Measurements from ENCODE around the gene WDR7. TPM values are rescaled to one million over a fixed set of nuclear protein-coding genes. Genes with fewer than 3 reads are reported as not detected.

WDR7 gene
- total RNA-seq, 4 donors from 2014 or later, result 22.6 to 39.0 (median 31.2) TPM

DNA sequence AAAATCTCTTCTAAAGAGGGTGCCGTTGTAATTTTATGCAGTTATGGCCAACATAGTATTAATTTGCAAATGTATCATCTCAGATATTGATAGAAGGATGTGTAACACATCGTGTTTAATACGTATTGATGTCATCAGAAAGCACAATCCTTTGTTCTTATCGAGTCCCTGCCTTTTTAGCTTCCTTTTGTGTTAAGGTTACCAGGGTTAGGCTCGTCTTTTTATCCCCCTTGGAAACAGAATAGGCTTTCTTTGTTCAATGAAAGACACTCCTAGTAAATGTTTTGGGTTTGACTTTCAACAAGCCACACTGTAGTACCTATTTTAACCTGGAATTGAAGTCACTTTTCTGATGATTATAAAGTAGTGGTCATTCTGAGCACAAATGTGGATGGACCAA, 136.2 kb downstream of the WDR7 start:
- WGBS, 2 donors, result 69 to 76% methylated on average over 5 of the region's 5 CpGs
- no peak for TF ChIP-seq POLR2A (IDR thresholded peaks at IDR 0.05)
- TF ChIP-seq, protein P1, sequence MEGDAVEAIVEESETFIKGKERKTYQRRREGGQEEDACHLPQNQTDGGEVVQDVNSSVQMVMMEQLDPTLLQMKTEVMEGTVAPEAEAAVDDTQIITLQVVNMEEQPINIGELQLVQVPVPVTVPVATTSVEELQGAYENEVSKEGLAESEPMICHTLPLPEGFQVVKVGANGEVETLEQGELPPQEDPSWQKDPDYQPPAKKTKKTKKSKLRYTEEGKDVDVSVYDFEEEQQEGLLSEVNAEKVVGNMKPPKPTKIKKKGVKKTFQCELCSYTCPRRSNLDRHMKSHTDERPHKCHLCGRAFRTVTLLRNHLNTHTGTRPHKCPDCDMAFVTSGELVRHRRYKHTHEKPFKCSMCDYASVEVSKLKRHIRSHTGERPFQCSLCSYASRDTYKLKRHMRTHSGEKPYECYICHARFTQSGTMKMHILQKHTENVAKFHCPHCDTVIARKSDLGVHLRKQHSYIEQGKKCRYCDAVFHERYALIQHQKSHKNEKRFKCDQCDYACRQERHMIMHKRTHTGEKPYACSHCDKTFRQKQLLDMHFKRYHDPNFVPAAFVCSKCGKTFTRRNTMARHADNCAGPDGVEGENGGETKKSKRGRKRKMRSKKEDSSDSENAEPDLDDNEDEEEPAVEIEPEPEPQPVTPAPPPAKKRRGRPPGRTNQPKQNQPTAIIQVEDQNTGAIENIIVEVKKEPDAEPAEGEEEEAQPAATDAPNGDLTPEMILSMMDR (IDR thresholded peaks at IDR 0.05), result no peak
- TF ChIP-seq EP300 (IDR thresholded peaks at IDR 0.05), result no peak
- no peak overlapping the region for H3K27ac ChIP-seq
- no peaks in the 10 kb centered on the region for H3K27me3 ChIP-seq
- H3K4me1 ChIP-seq, result no peaks in the 10 kb centered on the region
- no peaks in the 10 kb centered on the region for H3K9me3 ChIP-seq
- DNase-seq (ENCODE audit: low spot score in 2 of 2), result no peak
- no peak overlapping the region for H3K4me3 ChIP-seq
- H3K36me3 ChIP-seq, result peaks cover 0 to 31% (median 3%) of the 10 kb centered on the region in 3 donors

DNA sequence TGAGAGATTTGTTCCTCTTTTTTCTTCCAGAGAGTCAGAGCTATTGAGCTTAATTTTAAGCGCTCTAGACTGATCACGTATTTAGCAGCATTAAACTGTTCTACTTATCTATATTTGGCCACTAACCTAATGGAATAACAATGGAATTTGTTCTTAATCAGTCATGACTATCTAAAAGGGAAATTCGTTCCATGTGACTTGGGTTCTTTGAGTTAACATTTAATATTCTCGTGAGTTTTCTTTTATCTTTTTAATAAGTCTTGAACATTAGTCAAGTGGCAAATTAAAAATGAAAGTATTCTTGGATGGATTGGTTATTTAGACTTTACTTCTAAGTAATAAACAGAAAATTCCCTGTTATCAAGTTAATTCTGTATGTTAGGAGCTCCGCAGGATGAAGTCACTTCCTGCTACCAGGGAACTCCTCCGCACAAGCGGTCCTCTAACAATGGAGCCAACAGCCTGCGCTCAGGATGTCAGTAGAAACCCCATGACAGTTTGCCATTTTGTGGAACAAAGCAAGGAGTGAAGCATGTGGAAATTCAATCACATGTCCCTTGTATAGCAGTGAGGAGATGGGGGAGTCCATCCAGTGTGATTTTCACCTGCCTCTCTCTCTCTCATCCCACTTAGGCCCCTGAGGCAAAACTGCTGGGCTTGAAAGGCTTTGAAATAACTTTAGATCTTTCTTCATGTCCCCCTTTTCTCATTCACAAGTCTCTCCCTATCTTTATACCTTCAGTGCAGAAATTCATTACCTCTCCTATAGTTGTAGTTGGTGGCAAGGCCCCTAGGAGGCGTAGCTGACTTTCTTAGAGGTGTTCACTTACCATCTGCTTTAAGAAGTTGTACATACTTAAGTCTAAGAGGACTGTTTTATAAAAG, 138.1 kb downstream of the WDR7 start:
- no peaks in the 10 kb centered on the region for H3K9me3 ChIP-seq
- WGBS, 2 donors, result 87% methylated on average over 9 of the region's 9 CpGs
- no peaks in the 10 kb centered on the region for H3K27me3 ChIP-seq
- no peak overlapping the region for H3K4me3 ChIP-seq
- H3K36me3 ChIP-seq, result peaks cover 0 to 21% (median 3%) of the 10 kb centered on the region in 3 donors
- peak overlapping the region in 1 of 4 donors; percentile 26 for H3K27ac ChIP-seq
- TF ChIP-seq EP300 (IDR thresholded peaks at IDR 0.05), result no peak
- TF ChIP-seq POLR2A (IDR thresholded peaks at IDR 0.05), result no peak
- TF ChIP-seq, protein P1 (IDR thresholded peaks at IDR 0.05), result no peak
- no peaks in the 10 kb centered on the region for H3K4me1 ChIP-seq
- no peak for DNase-seq (ENCODE audit: low spot score in 2 of 2)

DNA sequence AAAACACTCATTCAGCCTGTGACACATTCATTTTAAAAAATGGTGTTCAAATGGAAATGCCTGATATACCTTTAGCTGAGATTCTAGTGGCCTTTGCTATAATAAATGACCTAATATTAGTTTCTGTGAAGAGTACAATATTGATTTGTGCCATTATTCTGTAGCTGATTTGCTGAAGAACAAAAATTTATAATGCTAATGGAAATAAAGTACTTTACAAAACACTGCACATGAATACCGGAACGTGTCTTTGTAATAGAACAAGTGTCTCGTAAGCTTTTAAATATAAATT, 138.7 kb downstream of the WDR7 start:
- Histone ChIP-seq H3K27ac (no peak overlapping the region), H3K4me3 (no peak overlapping the region), H3K4me1 (no peaks in the 10 kb centered on the region), H3K27me3 (no peaks in the 10 kb centered on the region), H3K9me3 (no peaks in the 10 kb centered on the region), H3K36me3 (peaks cover 0 to 16% (median 3%) of the 10 kb centered on the region in 3 donors)
- no peak for DNase-seq (ENCODE audit: low spot score in 2 of 2)
- TF ChIP-seq EP300 (IDR thresholded peaks at IDR 0.05) (no peak), POLR2A (IDR thresholded peaks at IDR 0.05) (no peak)
- TF ChIP-seq, protein P1 (IDR thresholded peaks at IDR 0.05), result no peak
- WGBS, 2 donors, result 96 to 97% methylated on average over 3 of the region's 3 CpGs

DNA sequence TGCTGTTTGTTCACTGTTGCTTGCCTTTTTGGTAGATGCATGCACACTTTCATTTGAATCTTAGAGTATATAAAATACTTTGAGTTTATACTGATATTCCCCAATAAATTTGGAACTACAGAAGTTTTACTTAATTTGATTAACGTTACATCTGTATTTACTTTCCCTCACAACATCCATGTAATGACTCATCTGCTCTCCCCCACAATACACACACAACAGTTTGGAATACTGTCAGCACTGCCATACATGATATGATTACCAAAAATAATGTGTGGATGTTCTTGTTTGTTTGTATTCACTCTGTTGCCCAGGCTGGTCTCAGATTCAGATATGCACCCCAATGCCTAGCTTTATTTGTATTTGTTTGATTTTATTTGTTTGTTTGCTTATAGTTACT, 144.2 kb downstream of the WDR7 start:
- no peaks in the 10 kb centered on the region for H3K4me1 ChIP-seq
- DNase-seq (ENCODE audit: low spot score in 2 of 2), result no peak
- H3K27me3 ChIP-seq, result no peaks in the 10 kb centered on the region
- no peaks in the 10 kb centered on the region for H3K9me3 ChIP-seq
- peaks cover 0 to 8% (median 0%) of the 10 kb centered on the region in 3 donors for H3K36me3 ChIP-seq
- no peak overlapping the region for H3K27ac ChIP-seq
- WGBS, 2 donors, result 41 to 65% methylated on average over 1 of the region's 1 CpG
- TF ChIP-seq, protein P1 (IDR thresholded peaks at IDR 0.05), result no peak
- TF ChIP-seq POLR2A (IDR thresholded peaks at IDR 0.05), result no peak
- TF ChIP-seq EP300 (IDR thresholded peaks at IDR 0.05), result no peak
- H3K4me3 ChIP-seq, result no peak overlapping the region

DNA sequence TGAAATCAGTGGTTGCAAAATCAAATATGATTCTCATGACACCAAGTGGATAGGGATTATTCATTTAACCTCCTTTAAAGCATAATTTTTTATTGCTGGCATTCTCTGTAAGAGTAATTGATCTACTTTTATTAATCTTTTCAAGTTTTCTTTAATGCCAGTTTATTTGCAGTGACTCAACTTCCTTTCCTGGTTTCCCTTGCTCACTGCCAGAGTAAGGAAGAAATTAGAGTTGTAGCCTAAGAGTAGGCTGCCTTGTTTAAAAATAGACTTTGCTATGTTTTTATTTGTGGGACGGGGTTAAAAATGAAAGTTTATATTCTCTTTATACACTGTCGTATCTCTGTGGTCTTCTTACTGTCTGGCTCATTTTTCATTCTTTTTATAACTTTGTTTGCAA, 148.6 kb downstream of the WDR7 start:
- WGBS, 2 donors, result 30 to 42% methylated on average over 2 of the region's 2 CpGs
- H3K36me3 ChIP-seq, result peaks cover 0 to 12% (median 0%) of the 10 kb centered on the region in 3 donors
- TF ChIP-seq, protein P1 (IDR thresholded peaks at IDR 0.05), result no peak
- no peak for TF ChIP-seq EP300 (IDR thresholded peaks at IDR 0.05)
- no peak for TF ChIP-seq POLR2A (IDR thresholded peaks at IDR 0.05)
- no peaks in the 10 kb centered on the region for H3K9me3 ChIP-seq
- no peak for DNase-seq (ENCODE audit: low spot score in 2 of 2)
- no peak overlapping the region for H3K27ac ChIP-seq
- no peaks in the 10 kb centered on the region for H3K27me3 ChIP-seq
- no peak overlapping the region for H3K4me3 ChIP-seq
- H3K4me1 ChIP-seq, result no peaks in the 10 kb centered on the region
